Activated T-helper 1 cell treated with Interleukin-2 at 50 U/mL for 16 hours (primary cell): Measurements from ENCODE around the gene MITF.
"Not testable (repeated sequence)": the region's sequence is repeated elsewhere in the genome, so short reads cannot be mapped to it uniquely, and the experiment has no call there.

Experiments used
- DNase-seq: peaks from one replicate; pipeline ENCODE4 v3.0.0-alpha.2; 2020; ENCODE audit warnings: low read depth

Gene MITF

DNA sequence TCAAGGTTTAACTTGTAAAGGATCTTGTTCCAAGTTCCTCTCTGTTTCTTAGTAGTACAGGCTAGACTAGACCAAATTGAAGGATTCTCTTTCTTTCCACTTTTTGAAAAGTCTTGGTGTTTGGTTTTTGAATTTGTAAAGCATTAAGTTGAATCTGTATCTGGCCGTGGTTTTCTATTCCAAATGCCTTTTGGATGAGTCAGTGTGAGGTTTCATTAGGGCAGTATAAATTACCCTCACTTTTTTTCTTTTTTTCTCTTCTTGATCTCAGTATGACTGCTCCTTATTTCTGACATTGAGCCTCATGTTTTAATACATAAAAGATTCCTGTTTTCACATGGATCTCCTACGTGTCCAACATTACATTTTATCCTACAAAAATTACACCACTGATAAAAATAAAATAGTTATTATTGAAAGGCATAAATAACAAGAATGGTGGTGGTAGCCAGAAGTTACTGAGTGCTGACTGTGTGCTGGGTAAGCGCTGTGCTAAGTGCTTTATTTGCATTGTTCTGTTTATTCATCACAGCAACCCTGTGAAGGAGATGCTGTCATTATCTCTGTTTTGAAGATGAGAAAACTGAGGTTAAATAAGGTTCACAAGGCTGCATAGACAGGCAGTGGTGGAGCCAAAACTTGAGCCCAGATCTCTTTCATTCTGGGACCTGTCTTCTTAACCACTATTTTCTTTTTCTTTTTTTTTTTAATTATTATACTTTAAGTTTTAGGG is 48.3 kb downstream of the MITF start:
- DNase-seq, result no peak

DNA sequence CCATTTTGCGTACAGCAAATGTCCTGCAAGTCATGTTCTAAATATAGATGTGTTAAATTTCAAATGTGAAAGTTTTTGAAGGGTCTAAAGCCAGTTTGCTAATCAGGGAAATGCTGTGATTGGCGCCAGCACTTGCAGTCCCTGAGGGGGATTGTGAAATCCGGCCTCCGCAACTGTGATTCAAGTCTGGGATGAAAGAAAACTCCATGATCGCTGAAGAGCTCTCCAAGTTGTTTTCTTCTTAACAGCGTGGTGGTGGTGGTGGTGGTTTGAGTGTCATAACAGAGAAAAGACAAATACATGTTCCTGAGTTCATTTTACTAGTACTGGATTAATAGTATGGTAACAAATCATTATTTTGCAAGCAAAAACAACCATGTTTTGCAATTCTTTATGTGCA is 51.8 kb downstream of the MITF start:
- DNase-seq, result no peak

DNA sequence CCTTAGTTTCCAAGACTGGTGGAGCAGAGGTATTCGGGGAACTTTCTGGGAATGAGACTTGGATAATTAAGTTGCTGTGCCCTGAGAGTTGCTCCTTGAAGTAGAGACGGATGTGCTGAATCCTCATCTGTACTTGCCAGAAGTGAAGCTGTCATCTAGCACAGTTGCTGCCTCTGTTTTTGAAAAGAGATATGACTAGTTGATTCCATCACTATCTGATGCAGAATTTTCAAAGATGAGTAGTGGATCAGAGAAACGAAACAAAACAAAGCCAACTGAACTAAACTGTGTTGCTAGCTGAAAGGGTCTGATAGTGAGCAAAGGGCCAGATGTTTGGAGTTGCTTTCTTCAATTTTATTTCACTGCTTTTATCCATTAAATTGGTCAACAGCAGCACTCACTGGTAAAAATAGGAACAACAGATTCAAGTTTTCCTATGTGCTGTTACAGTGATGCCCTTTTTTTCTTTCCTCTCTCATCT is 52.7 kb downstream of the MITF start:
- DNase-seq, result no peak

DNA sequence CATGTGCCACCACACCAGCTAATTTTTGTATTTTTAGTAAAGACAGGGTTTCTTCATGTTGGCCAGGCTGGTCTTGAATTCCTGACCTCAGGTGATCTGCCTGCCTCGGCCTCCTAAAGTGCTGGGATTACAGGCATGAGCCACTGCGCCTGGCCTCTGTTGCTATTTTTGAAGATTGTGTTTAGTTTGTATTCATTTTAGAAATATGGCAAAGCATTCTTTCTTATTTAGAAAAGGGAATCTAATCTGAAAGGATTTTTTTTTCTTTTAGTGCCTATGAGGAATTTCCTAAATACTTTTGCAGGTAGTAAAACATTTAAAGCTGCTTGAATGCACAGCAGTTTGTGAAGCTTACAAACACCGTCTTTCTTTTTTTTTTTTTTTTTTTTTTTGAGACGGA is 56.9 kb downstream of the MITF start:
- DNase-seq, result not testable (repeated sequence)

DNA sequence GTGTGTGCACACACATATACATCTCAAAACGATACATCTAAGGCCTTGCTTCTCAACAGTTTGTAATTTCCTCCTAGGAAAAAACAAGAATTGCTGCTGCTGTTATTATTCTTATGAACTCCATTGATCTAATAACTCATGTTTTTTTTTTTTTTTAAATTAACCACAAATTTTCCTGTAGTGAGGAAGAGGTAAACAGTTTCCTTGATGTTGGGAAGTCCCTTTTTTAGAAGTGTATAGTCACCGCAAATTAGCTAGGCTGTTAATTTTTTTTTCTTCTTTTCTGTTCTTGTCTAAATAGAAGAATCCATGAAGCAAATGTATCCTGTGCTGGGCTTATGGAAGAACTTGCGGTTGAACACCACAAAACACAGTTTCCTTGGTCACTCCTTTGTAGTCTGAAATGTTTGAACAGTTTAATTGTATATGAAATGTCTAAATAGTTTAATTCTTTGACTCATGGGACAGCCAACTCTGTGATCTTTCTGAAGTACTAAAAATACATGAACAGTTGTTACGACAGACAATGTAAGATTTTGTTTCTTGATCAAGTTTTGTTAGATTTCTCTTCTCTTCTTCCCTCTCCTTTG is 64.5 kb downstream of the MITF start:
- DNase-seq, result no peak

DNA sequence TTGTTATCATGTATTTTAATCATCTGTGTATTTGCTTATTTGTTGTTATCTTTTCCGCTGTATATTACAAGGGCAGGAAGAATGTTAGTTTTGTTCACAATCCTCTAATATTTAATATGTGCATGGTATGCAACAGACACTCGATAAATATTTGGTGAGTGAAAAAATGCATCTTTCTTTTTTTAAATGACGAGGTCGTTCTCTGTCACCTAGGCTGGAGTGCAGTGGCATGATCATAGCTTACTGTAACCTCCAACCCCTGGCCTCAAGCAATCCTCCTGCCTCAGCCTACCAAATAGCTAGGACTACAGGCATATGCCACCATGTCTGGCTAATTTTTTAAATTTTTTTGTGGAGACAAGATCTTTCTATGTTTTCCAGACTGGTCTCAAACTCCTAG is 66.2 kb downstream of the MITF start:
- no peak for DNase-seq

DNA sequence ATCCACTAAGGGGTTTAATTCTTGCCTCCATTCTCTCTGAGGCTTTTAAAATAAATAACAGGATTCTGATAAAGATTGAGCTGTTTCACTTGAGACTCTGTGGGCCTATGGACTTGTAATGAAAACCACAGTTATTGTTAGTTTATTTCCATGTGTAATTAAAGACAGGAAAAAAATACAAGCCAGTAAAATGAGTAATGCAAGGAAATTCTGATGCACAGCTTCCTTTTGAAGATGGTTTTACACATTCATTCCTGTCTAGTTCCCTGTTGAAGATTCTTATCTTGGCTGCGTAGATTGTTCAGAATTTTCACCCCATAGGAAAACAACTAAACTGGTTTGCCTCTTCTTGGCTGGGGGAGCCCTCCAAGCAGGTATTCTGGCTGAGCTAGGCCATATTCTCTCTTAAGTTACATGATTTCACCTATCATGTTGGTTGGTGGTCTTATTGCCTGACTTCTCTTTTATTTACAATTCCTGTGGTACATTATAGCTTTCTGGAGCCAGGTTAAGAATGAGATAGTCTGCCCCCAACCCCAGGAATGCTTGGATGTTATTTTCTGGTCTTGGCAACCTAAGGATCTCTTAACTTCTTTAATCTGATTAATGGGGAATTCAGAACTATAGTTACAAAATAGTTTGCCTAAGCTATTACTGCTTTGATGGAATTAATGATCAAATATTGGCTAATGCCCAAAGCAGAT is 67.6 kb downstream of the MITF start:
- DNase-seq, result no peak

DNA sequence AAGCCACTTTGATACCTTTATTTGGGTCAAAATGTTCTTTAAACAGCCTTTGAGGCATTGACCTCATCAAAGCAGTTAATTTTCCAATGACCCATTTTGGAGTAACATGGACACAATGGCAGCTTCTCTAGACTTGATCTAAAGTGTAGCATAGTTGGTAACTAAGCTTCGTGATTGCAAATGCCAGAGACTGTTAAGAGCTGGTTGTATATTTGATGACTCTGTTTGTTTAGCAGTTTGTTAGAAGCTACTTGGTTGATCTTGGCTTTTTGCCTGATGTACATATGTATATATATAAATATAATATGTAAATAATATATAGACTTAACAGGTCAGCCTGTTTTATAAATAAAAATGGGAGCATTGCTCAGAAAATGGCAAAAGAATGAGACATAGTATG is 68.4 kb downstream of the MITF start:
- DNase-seq, result no peak

DNA sequence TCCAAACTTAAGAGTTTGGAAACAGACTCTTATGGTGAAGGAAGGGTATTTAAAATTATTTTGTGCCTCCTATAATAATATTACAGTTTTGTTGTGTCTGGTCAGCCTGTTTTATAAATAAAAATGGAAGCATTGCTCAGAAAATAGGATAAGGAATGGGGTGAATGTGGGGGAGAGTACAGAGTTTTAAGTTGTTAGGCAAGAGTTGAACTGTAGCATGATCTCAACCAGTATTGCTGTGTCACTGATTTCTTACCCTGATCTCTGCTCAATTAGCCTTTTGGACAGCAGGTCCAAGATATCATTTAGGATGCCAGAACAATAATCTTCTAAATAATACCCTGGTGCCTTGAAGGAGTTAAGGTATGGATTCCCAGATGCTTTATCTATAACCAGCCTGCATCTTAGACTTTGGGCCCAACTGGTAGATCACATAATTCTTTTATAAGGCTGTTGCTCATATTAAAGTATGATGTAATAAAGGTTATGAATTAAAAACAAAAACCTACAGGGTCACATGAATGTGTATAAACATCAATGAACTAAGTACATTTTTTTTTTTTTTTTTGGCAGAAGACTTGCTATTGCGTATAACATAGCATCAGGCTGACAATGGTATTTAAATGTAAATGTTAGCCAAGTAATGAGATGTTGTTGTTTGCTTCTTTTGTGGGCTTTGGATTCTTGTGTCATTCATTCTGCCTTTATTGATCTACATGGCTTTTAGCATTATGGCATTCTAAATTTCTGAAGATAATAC is 70.0 kb downstream of the MITF start:
- no peak for DNase-seq

DNA sequence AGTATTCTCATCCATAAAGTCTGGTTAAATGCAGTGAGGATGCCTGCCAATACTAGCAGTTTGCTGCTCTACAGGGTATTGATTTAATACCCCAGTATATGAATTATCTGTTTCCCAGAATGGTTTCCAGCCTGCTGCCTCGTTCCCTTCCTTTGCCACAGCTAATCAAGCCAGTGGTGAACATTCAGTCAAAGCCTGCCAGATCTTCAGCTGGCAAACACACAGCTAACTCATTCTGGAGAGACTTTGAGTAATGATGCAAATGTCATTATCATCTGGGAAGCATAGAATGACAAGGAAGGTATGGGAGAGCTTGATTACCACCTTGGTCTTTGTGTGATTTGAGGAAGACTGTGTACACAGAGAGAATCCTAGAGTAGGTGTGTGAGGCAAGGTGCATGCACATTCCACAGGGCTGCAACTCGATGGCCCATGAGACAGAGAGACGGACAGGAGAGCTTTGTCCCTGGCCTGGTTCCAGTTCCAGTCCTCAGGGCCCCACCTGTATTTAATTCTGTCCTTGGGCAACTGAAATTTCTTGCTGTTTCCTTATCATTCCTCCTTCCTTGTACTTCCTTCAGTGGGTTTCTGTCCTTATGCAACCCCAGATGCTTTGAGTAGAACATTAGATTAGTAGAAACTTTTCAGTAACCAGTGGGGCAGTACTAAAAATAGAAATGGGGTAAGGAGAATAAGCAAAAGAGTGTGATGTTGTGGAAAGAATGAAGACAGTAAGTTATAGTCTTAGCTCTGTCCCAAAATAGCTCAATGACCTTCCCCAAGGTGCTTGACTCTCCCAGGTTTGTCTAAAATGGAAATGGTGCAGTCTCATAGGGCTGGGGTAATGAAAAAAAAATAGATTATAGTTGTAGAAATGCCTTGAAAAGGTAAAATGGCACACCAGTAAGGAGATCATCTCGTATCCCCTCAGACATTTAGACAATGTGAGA is 72.5 kb downstream of the MITF start:
- DNase-seq, result no peak

DNA sequence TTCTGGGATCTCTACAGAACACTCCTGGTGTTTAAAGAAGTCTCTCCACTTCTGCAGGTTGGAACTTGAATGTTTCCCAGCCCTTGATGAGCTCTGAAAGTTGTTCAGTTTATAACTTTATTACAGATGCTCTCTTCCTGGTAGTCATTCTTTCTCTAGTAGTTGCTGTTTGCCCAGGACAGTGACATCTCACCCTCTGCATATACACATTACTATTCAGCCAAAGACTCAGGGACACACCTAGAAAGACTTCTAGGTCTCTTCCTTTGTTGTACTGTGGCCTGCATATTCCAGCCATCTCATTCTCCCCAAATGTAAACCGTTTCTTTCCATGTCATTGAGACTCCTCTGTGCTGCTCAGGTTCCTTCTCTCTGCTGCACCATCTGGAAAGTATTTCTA is 76.7 kb downstream of the MITF start:
- DNase-seq, result no peak

DNA sequence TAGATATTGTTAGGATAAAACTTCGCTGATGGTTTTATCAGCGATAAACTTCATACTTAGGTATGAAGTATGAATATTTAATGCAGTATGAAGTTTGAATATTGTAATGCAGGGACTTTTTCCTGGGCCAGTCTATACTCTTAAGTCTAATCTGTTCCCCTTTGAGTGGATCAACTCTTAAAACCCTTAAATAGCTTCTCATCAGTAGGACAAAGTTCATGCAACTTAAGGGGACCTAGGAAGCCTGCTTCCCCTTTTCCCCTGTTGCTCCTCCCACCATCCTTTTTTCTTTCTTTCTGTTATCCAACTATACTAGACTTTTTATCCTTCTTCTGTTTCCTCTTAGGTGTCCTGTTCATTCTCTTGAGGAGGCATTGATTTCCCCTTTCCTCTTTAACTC is 78.7 kb downstream of the MITF start:
- DNase-seq, result no peak

DNA sequence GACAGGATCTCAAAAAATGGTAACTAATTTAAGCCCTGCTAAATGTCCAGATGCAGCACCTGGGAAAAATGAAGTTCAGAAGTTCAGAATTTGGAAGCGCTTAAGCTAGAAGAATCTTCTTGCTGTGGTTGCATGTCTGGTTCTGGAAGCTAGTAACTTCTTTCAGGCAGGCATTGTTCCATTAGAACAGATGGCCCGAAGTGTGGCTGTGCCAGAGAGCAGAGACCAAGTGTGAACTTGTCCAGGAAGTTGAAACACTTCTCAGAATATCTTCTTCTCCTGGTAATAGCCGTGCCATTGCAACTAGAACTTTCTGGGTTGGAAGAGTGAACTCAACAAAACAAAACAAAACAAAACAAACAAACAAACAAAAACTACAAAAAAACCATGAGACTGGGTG is 80.0 kb downstream of the MITF start:
- no peak for DNase-seq

DNA sequence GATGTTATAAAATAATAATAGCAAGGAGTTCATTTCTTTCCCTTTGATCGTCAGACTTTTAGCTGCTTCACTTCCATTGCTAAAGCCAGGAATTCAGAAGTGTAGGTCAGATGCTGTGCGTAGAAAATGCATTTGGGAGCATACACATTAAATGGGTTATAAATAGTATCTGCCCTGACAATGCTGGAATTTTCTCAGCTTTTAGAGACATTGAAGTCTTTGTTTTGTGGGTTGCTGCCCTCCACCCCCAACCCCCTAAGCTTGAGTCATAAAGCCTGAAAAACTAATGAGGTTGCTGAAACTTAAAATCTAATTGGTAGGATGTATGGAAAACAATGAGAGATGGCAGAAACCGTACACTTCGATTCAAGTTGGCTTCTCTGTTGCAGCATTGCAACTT is 81.9 kb downstream of the MITF start:
- no peak for DNase-seq

DNA sequence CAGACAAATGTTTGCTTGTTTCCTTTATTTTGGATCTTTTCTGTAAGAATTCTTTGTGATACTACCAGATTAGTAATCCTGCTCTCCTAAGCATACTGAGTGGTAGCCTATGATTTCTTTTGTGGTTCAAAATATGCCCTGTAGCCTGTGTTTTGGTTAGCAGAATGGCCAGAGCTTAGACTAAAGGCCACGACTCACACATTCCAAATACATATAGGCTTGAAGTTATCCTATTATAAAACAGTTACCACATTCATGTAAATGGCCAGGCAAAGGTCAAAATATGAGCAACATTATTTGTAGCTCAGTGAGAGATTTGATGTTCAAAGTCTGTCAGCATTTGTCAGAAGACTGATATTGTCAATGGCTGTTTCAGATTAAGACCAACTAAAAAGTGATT is 84.5 kb downstream of the MITF start:
- DNase-seq, result no peak

DNA sequence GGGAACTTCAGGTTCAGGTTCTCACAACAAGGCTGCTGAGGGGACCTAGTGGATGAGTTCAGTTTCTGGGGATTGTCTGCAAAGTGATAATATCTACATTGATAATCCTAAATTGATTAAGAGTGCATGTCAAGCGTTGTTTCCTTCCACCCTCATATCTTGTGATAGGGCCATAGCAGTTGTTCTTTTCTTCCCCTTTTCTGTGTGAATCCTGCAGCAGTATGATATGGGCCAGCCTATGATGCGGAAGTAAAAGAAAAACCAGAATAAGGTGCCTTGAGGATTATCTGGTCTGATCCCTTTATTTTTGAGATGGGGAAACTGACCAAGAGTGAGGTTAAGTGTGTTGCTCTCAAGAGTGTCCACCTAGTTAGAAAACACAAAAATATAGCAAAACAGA is 86.2 kb downstream of the MITF start:
- no peak for DNase-seq

DNA sequence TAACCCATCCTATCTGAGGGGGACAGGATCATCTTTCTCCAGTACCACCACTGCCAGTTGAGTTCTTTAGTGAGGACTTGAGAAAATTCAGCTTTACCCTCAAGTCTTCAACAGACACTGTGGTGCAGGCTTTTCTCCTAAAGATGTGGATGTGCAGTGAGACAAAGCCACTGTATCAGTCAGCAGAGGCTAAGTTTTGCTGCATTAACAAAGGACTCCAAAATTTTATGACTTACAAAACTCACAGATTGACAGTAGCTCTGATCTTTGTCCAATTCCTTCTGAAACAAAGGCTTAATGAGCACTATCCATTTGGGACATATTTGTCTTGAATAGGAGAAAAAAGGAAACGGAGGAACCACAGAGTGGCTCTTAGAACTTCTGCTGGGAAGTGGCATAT is 87.9 kb downstream of the MITF start:
- DNase-seq, result no peak

DNA sequence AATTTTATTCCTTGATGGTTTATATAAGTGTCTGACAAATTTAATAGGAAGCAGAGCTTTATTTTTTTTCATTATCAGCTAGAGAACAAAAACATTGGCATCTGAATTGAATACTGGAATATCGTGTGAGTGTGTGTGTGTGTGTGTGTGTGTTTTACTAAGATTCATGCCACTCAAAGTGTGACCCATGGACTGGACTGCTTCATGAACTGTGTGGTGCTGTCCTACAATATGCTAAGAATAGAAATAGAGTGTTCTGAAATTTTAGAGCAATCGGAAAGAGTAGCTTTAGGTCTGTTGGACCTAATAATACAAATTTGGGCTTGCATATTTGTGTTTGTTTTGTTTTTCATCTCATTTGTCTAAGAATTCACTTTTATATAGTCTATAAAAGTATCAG is 89.6 kb downstream of the MITF start:
- DNase-seq, result no peak

DNA sequence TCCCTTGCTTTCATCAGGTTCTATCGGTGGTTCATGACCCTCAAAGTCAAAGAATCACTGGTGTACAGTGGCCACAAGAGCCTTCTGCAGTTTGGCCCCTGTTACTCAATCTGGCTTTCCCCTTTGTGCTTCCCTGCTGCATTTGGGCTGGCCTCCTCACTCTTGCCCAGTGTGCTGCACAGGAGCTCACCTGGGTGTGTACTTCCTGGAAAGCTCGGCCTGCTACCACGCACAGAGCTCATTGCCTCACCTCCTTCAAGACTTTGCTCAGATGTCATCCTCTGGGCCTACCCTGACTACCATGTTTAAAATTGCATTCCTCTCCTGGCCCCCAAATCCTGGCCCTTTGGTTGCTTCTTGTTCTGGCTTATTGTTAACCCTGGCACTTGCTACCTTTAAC is 90.9 kb downstream of the MITF start:
- DNase-seq, result no peak

DNA sequence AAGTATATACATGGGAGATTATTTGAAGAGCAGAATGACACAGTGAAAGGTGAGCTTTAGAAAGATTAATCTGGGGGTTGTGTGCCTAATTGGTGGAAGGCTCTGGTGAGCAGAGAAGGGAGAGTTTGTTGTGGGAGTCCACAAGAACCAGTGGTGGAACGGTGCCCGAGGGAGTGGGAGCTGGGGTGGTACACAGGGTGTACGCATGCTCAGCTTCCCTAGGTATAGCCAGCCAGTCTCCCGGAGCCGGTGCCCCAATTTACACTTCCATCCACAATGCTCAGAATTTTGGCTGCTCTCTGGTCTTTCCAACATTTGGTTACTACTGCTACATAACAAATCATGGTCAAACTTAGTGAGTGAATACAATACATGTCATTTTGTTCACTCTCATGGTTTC is 92.5 kb downstream of the MITF start:
- DNase-seq, result no peak

DNA sequence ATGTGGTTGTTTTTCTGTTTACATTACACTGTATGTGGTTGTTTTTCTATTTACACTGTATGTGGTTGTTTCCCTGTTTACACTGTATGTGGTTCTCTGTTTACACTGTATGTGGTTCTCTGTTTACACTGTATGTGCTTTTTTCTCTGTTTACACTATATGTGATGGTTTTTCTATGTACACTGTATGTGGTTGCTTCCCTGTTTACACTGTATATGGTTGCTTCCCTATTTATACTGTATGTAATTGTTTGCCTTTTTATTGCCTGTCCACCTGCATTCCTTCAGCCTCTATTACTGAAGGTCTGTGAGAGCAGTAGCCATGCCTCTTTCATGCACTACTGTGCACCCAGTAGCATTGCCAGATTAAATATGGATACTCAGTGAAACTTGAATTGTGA is 94.3 kb downstream of the MITF start:
- no peak for DNase-seq

DNA sequence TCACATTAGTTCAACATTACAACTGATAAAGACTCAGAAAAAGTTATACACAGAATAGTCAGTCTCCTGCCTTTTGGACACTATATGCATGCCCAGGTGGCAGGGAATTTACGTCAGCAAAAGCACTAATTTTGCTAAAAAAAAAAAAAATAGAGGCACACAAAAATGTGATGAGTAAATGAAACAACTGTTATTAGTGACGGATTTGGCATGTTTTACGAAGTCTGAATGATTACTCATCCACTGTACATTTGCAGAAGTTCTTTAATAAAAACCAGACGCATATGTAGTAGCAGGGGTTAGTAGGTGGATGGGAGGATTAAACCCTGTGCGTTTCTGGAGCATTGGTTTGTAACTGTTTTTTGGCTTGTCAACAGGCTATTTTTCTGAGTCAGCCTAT is 99.0 kb downstream of the MITF start:
- no peak for DNase-seq
